H9 (cell line): ENCODE measurements around the gene RAI1. TPM values are rescaled to one million over a fixed set of nuclear protein-coding genes. Genes with fewer than 3 reads are reported as not detected.

Source experiments
- DNase-seq: peaks from one replicate; pipeline ENCODE4 v3.0.0-alpha.2; 2017
- H2AFZ ChIP-seq: one replicate; pipeline ENCODE4 v1.6.1; 2013; ENCODE audit warnings: mild to moderate bottlenecking, low read length, control low read depth, moderate library complexity
- H2AK5ac ChIP-seq: 2 replicates; pipeline ENCODE4 v1.6.1; 2013; ENCODE audit warnings: low read length, control low read depth, mixed read lengths; ENCODE audit not compliant: insufficient read length
- H2BK120ac ChIP-seq: one replicate; pipeline ENCODE4 v1.6.1; 2013; ENCODE audit warnings: low read depth, mild to moderate bottlenecking, low read length, control low read depth, inconsistent platforms; ENCODE audit not compliant: poor library complexity, severe bottlenecking
- H2BK12ac ChIP-seq: 2 replicates; pipeline ENCODE4 v1.6.1; 2013; ENCODE audit warnings: low read length, control low read depth, mixed read lengths, low read depth; ENCODE audit not compliant: insufficient read length
- H2BK15ac ChIP-seq: 2 replicates; pipeline ENCODE4 v1.6.1; 2013; ENCODE audit warnings: low read depth, low read length, control low read depth
- H2BK20ac ChIP-seq: one replicate; pipeline ENCODE4 v1.6.1; 2013; ENCODE audit warnings: low read depth, mild to moderate bottlenecking, low read length, control low read depth, inconsistent platforms; ENCODE audit not compliant: poor library complexity, severe bottlenecking
- H2BK5ac ChIP-seq: 2 replicates; pipeline ENCODE4 v1.6.1; 2013; ENCODE audit warnings: low read length, control low read depth, mixed read lengths; ENCODE audit not compliant: insufficient read length
- H3K14ac ChIP-seq: 2 replicates; pipeline ENCODE4 v1.6.1; 2013; ENCODE audit warnings: low read length, control low read depth; ENCODE audit not compliant: insufficient read depth
- H3K18ac ChIP-seq: 2 replicates; pipeline ENCODE4 v1.6.1; 2013; ENCODE audit warnings: low read depth, mild to moderate bottlenecking, mixed read lengths, low read length, control low read depth; ENCODE audit not compliant: insufficient read length
- H3K23ac ChIP-seq: 2 replicates; pipeline ENCODE4 v1.6.1; 2013; ENCODE audit warnings: low read length, control low read depth, mixed read lengths, low read depth; ENCODE audit not compliant: insufficient read length
- H3K23me2 ChIP-seq: 2 replicates; pipeline ENCODE4 v1.6.1; 2013; ENCODE audit warnings: low read depth, mild to moderate bottlenecking, mixed read lengths, low read length, control low read depth; ENCODE audit not compliant: insufficient read length, poor library complexity, severe bottlenecking
- H3K27ac ChIP-seq: 2 replicates; pipeline ENCODE4 v1.5.1; 2013; ENCODE audit warnings: low read length, control low read depth, mixed read lengths, low read depth; ENCODE audit not compliant: insufficient read length
- H3K27me3 ChIP-seq: 2 replicates; pipeline ENCODE4 v1.6.1; 2013; ENCODE audit warnings: low read length, control low read depth, inconsistent platforms; ENCODE audit not compliant: insufficient read depth
- H3K4ac ChIP-seq: 2 replicates; pipeline ENCODE4 v1.6.1; 2013; ENCODE audit warnings: low read depth, mild to moderate bottlenecking, control low read depth, inconsistent platforms, low read length, moderate library complexity
- H3K4me1 ChIP-seq: 2 replicates; pipeline ENCODE4 v1.6.1; 2013; ENCODE audit warnings: low read length, control low read depth, inconsistent platforms; ENCODE audit not compliant: insufficient read depth
- H3K4me2 ChIP-seq: 2 replicates; pipeline ENCODE4 v1.6.1; 2013; ENCODE audit warnings: low read length, control low read depth, mixed read lengths; ENCODE audit not compliant: insufficient read length, insufficient read depth
- H3K56ac ChIP-seq: 2 replicates; pipeline ENCODE4 v1.6.1; 2013; ENCODE audit warnings: low read depth, mild to moderate bottlenecking, mixed read lengths, low read length, control low read depth; ENCODE audit not compliant: insufficient read length
- H3K79me1 ChIP-seq: 2 replicates; pipeline ENCODE4 v1.6.1; 2013; ENCODE audit warnings: low read depth, mild to moderate bottlenecking, moderate library complexity, low read length, control low read depth, inconsistent platforms; ENCODE audit not compliant: insufficient read depth, poor library complexity, severe bottlenecking
- H3K79me2 ChIP-seq: 2 replicates; pipeline ENCODE4 v1.6.1; 2013; ENCODE audit warnings: low read length, control low read depth, inconsistent platforms; ENCODE audit not compliant: insufficient read depth
- H3K9ac ChIP-seq: 2 replicates; pipeline ENCODE4 v1.6.1; 2013; ENCODE audit warnings: low read length, control low read depth, mixed read lengths; ENCODE audit not compliant: insufficient read length; ENCODE audit errors: extremely low read depth
- H3K9me3 ChIP-seq: one replicate; pipeline ENCODE4 v1.6.1; 2013; ENCODE audit warnings: low read depth, low read length, inconsistent platforms; ENCODE audit not compliant: control insufficient read depth
- H3T11ph ChIP-seq: one replicate; pipeline ENCODE4 v1.6.1; 2013; ENCODE audit warnings: mild to moderate bottlenecking, low read length, control low read depth, inconsistent platforms
- H4K20me1 ChIP-seq: one replicate; pipeline ENCODE4 v1.6.1; 2013; ENCODE audit not compliant: control insufficient read depth, insufficient read length, insufficient read depth
- H4K5ac ChIP-seq: 2 replicates; pipeline ENCODE4 v1.6.1; 2013; ENCODE audit warnings: low read depth, mild to moderate bottlenecking, mixed read lengths, low read length, control low read depth; ENCODE audit not compliant: insufficient read length
- H4K8ac ChIP-seq: replicated peaks from 2 replicates; pipeline ENCODE4 v1.6.1; 2013; ENCODE audit warnings: low read length, control low read depth, mixed read lengths, low read depth; ENCODE audit not compliant: insufficient read length
- H4K91ac ChIP-seq: 2 replicates; pipeline ENCODE4 v1.6.1; 2013; ENCODE audit warnings: low read depth, mild to moderate bottlenecking, moderate library complexity, mixed read lengths, low read length, control low read depth; ENCODE audit not compliant: insufficient read length
- H3K27ac Mint-ChIP-seq, 3 experiments: 2 replicates in 2 of 3; 3 replicates in 1 of 3; pipeline ENCODE4 v1.8.0; 2020 to 2021; ENCODE audit warnings: mixed read lengths in 3 of 3, mild to moderate bottlenecking in 1 of 3, moderate library complexity in 1 of 3
- H3K27me3 Mint-ChIP-seq: 2 replicates; pipeline ENCODE4 v1.8.0; 2021; ENCODE audit warnings: low read depth, mild to moderate bottlenecking, moderate library complexity, mixed read lengths
- H3K36me3 Mint-ChIP-seq, 3 experiments: 2 replicates in 2 of 3; 3 replicates in 1 of 3; pipeline ENCODE4 v1.8.0; 2020 to 2021; ENCODE audit warnings: low read depth in 3 of 3, mixed read lengths in 3 of 3; ENCODE audit not compliant: insufficient read depth in 1 of 3
- H3K4me1 Mint-ChIP-seq, 2 experiments: 2 replicates each; pipeline ENCODE4 v1.8.0; 2020; ENCODE audit warnings: mixed read lengths in 2 of 2
- H3K4me3 Mint-ChIP-seq, 2 experiments: 2 replicates in 1 of 2; 3 replicates in 1 of 2; pipeline ENCODE4 v1.8.0; 2020 to 2021; ENCODE audit warnings: mild to moderate bottlenecking in 2 of 2, mixed read lengths in 2 of 2, moderate library complexity in 1 of 2
- H3K9me3 Mint-ChIP-seq, 2 experiments: 2 replicates in 1 of 2; 3 replicates in 1 of 2; pipeline ENCODE4 v1.8.0; 2020; ENCODE audit warnings: mild to moderate bottlenecking in 2 of 2, mixed read lengths in 2 of 2, moderate library complexity in 1 of 2
- CTCF ChIP-seq: fragments of 200-600 bp; sonication (generic); conservative IDR thresholded peaks from 3 replicates; pipeline ENCODE4 v1.8.0; 2021; ENCODE audit warnings: antibody characterized with exemption, mild to moderate bottlenecking
- WGBS: extraction: QIAGEN DNeasy Blood & Tissue Kit; methylation state at CpG from one replicate; pipeline ENCODE4 v1.1.7; 2013; ENCODE audit warnings: missing lambda C conversion rate, low lambda C conversion rate, mixed read lengths; ENCODE audit not compliant: insufficient read length; ENCODE audit errors: extremely low coverage; 5-methylcytosine and 5-hydroxymethylcytosine counted together
- total RNA-seq: library from RNA; stranded (reverse); gene quantifications from 2 replicates; pipeline ENCODE4 v1.2.1, GENCODE V29; 2021

RAI1 gene
- total RNA-seq, 1 experiment from 2014 or later: 1.5 TPM

GRCh38 chr17:17659340-17659739 is 21.9 kb upstream of the RAI1 start:
- H3K9ac ChIP-seq: no peak overlapping the region
- H3K4me2 ChIP-seq: no peak overlapping the region
- H2BK120ac ChIP-seq: no peak overlapping the region
- no peak overlapping the region for H2BK5ac ChIP-seq
- no peak for DNase-seq
- no peak overlapping the region for H3K14ac ChIP-seq
- H4K20me1 ChIP-seq: no peaks in the 10 kb centered on the region
- no peak overlapping the region for H4K91ac ChIP-seq
- no peak overlapping the region for H2AK5ac ChIP-seq
- no peak overlapping the region for H4K8ac ChIP-seq
- H3K56ac ChIP-seq: no peak overlapping the region
- no peaks in the 10 kb centered on the region for H3K23me2 ChIP-seq
- no peak overlapping the region for H2BK15ac ChIP-seq
- no peaks in the 10 kb centered on the region for H3K4me1 ChIP-seq
- peaks cover 39% of the 10 kb centered on the region for H3K27me3 Mint-ChIP-seq
- H2BK20ac ChIP-seq: no peak overlapping the region
- H2BK12ac ChIP-seq: no peak overlapping the region
- no peak overlapping the region for H2AFZ ChIP-seq
- H3K4me3 Mint-ChIP-seq: no peak overlapping the region
- peaks cover 24 to 28% of the 10 kb centered on the region in 2 experiments for H3K9me3 Mint-ChIP-seq
- no peak for TF ChIP-seq CTCF
- no CpG with 5 or more reads among the region's 4 CpGs for WGBS
- peaks cover 5 to 10% of the 10 kb centered on the region in 2 experiments for H3K4me1 Mint-ChIP-seq
- H3K27ac Mint-ChIP-seq: no peak overlapping the region
- H4K5ac ChIP-seq: no peak overlapping the region
- no peak overlapping the region for H3K23ac ChIP-seq
- H3K4ac ChIP-seq: no peak overlapping the region
- H3K79me1 ChIP-seq: no peaks in the 10 kb centered on the region
- H3K18ac ChIP-seq: no peak overlapping the region
- H3K36me3 Mint-ChIP-seq: peaks cover 0 to 10% (median 9%) of the 10 kb centered on the region in 3 experiments; a peak in 5 of 7 replicates
- no peaks in the 10 kb centered on the region for H3K27me3 ChIP-seq
- H3K9me3 ChIP-seq: no peaks in the 10 kb centered on the region
- no peak overlapping the region for H3K27ac ChIP-seq
- no peaks in the 10 kb centered on the region for H3K79me2 ChIP-seq
- H3T11ph ChIP-seq: no peak overlapping the region
